Measurements from ENCODE around the gene EXOC6B.

EXOC6B gene

GRCh38 chr2:72694715-72695496, 130.9 kb downstream of the EXOC6B start:
- Mint-ChIP-seq H3K27ac (peak overlapping the region; percentile 86 to 93 (median 87)), H3K36me3 (ENCODE audit: low read depth) (no peaks in the 10 kb centered on the region), H3K9me3 (no peaks in the 10 kb centered on the region), H3K4me3 (peak overlapping the region; percentile 33 to 58 (median 57)), H3K27me3 (ENCODE audit: low read depth) (no peaks in the 10 kb centered on the region), H3K4me1 (peaks cover 57% of the 10 kb centered on the region)
- TF ChIP-seq CTCF (IDR thresholded peaks at IDR 0.05; ENCODE audit: unreplicated experiment in 3 of 3), result no peak

- no peaks in the 10 kb centered on the region for H3K9me3 Mint-ChIP-seq
- H3K4me1 Mint-ChIP-seq, result peaks cover 77% of the 10 kb centered on the region
- H3K27ac Mint-ChIP-seq, result peak overlapping the region; percentile 13 to 90 (median 62)
- H3K36me3 Mint-ChIP-seq (ENCODE audit: low read depth), result peaks cover 3% of the 10 kb centered on the region
- no peaks in the 10 kb centered on the region for H3K27me3 Mint-ChIP-seq (ENCODE audit: low read depth)
- no peak overlapping the region for H3K4me3 Mint-ChIP-seq
- no peak for TF ChIP-seq CTCF (IDR thresholded peaks at IDR 0.05; ENCODE audit: unreplicated experiment in 3 of 3)
Measured at GRCh38 chr2:72689579-72690195, 136.1 kb downstream of the EXOC6B start.

GRCh38 chr2:72685638-72686213, 140.1 kb downstream of the EXOC6B start:
- H3K27me3 Mint-ChIP-seq (ENCODE audit: low read depth), result no peaks in the 10 kb centered on the region
- TF ChIP-seq CTCF (IDR thresholded peaks at IDR 0.05; ENCODE audit: unreplicated experiment in 3 of 3), result no peak

GRCh38 chr2:72682061-72682460, 143.8 kb downstream of the EXOC6B start:
- Mint-ChIP-seq H3K4me1 (peaks cover 70% of the 10 kb centered on the region), H3K36me3 (ENCODE audit: low read depth) (no peaks in the 10 kb centered on the region), H3K27ac (peak overlapping the region; percentile 11 to 83 (median 58)), H3K4me3 (no peak overlapping the region), H3K27me3 (ENCODE audit: low read depth) (no peaks in the 10 kb centered on the region), H3K9me3 (no peaks in the 10 kb centered on the region)
- no peak for TF ChIP-seq CTCF (IDR thresholded peaks at IDR 0.05; ENCODE audit: unreplicated experiment in 3 of 3)

More at GRCh38 chr2:72685638-72686213, 140.1 kb downstream of the EXOC6B start:
- Mint-ChIP-seq H3K9me3 (no peaks in the 10 kb centered on the region), H3K4me3 (no peak overlapping the region), H3K27ac (peak overlapping the region; percentile 75 to 81 (median 76)), H3K36me3 (ENCODE audit: low read depth) (peaks cover 3% of the 10 kb centered on the region), H3K4me1 (peaks cover 76% of the 10 kb centered on the region)

GRCh38 chr2:72681016-72681995, 144.5 kb downstream of the EXOC6B start:
- Mint-ChIP-seq H3K36me3 (ENCODE audit: low read depth) (no peaks in the 10 kb centered on the region), H3K27me3 (ENCODE audit: low read depth) (no peaks in the 10 kb centered on the region), H3K4me3 (no peak overlapping the region), H3K27ac (peak overlapping the region; percentile 58 to 83 (median 73)), H3K9me3 (no peaks in the 10 kb centered on the region), H3K4me1 (peaks cover 73% of the 10 kb centered on the region)
- no peak for TF ChIP-seq CTCF (IDR thresholded peaks at IDR 0.05; ENCODE audit: unreplicated experiment in 3 of 3)
